ENCODE measurements around the gene VDAC2. TPM values are rescaled to one million over a fixed set of nuclear protein-coding genes. Genes with fewer than 3 reads are reported as not detected.

Gene VDAC2
- total and polyA plus RNA-seq, 2 donors (not counting 1 experiment from before 2014, with no cell fraction given): 49.2 to 83.6 TPM

- H3K4me1 Mint-ChIP-seq: peaks cover 24% of the 10 kb centered on the region
- Histone ChIP-seq H3K36me3 (replicated peaks in 1 of 2; ENCODE audit: control extremely low read depth in 1 of 2, control insufficient read depth in 1 of 2, extremely low read depth in 1 of 2, insufficient read depth in 2 of 2, low read length in 1 of 2) (peaks cover 4 to 12% of the 10 kb centered on the region in 2 experiments), H3K27me3 (replicated peaks in 1 of 4; ENCODE audit: control extremely low read depth in 1 of 4, control insufficient read depth in 3 of 4, insufficient read depth in 4 of 4, low read length in 3 of 4) (no peaks in the 10 kb centered on the region), H3K9ac (ENCODE audit: low read length) (peak overlapping the region; percentile 98), H3K9me3 (ENCODE audit: control extremely low read depth in 1 of 3, control insufficient read depth in 2 of 3, insufficient read depth in 1 of 3, low read length in 2 of 3) (no peaks in the 10 kb centered on the region), H2AFZ (ENCODE audit: insufficient read depth, low read depth, low read length, poor library complexity, severe bottlenecking) (peak overlapping the region; percentile 88), H3K4me1 (ENCODE audit: control insufficient read depth in 2 of 2, insufficient read depth in 2 of 2, low read length in 2 of 2) (peaks cover 12 to 20% of the 10 kb centered on the region in 2 donors), H3K4me3 (ENCODE audit: control extremely low read depth in 1 of 5, extremely low read depth in 1 of 5, insufficient read depth in 1 of 5, low read depth in 2 of 5, low read length in 4 of 5) (peak overlapping the region; percentile 84 to 98 (median 93)), H3K79me2 (ENCODE audit: control insufficient read depth, insufficient read depth, low read length) (peaks cover 38% of the 10 kb centered on the region), H4K20me1 (ENCODE audit: control insufficient read depth, insufficient read depth, low read length, poor library complexity, severe bottlenecking) (peaks cover 12% of the 10 kb centered on the region), H3K4me2 (replicated peaks; ENCODE audit: low read depth, low read length, poor library complexity, severe bottlenecking) (peak overlapping the region; percentile 83), H3K27ac (ENCODE audit: low read length in 2 of 2) (peak overlapping the region; percentile 97 to 100)
- 1% methylated on average over 17 of the region's 19 CpGs for WGBS (ENCODE audit: insufficient coverage)
- H3K4me3 Mint-ChIP-seq: peak overlapping the region; percentile 95
- ChIA-PET POLR2A (interaction anchor here (0.7 to 2.6 kb wide), 7 partner anchors 12 to 98 kb away, joined by 3 to 27 read pairs (median 5); partner anchors contain the start of genes COMTD1 and SAMD8), CTCF (interaction anchor here (0.7 to 5.3 kb wide), 7 partner anchors 14 to 110 kb away, joined by 3 to 100 read pairs (median 4); partner anchors contain the start of genes COMTD1 and SAMD8)
- peak overlapping the region; percentile 98 for H3K27ac Mint-ChIP-seq
- H3K27me3 Mint-ChIP-seq: no peaks in the 10 kb centered on the region
- no peak for DNase-seq
- intact Hi-C loops (cut with micrococcal nuclease): loop anchor here (1.0 kb wide), 6 partner anchors 20 to 1059 kb away; partner anchors contain the start of gene ADK
- no peak for TF ChIP-seq EZH2 (IDR thresholded peaks at IDR 0.05; ENCODE audit: borderline replicate concordance, insufficient read depth, low read depth, low read length, poor library complexity, severe bottlenecking)
- TF ChIP-seq, protein P1, sequence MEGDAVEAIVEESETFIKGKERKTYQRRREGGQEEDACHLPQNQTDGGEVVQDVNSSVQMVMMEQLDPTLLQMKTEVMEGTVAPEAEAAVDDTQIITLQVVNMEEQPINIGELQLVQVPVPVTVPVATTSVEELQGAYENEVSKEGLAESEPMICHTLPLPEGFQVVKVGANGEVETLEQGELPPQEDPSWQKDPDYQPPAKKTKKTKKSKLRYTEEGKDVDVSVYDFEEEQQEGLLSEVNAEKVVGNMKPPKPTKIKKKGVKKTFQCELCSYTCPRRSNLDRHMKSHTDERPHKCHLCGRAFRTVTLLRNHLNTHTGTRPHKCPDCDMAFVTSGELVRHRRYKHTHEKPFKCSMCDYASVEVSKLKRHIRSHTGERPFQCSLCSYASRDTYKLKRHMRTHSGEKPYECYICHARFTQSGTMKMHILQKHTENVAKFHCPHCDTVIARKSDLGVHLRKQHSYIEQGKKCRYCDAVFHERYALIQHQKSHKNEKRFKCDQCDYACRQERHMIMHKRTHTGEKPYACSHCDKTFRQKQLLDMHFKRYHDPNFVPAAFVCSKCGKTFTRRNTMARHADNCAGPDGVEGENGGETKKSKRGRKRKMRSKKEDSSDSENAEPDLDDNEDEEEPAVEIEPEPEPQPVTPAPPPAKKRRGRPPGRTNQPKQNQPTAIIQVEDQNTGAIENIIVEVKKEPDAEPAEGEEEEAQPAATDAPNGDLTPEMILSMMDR (IDR thresholded peaks at IDR 0.05): no peak
- H3K9me3 Mint-ChIP-seq (ENCODE audit: insufficient read depth): no peaks in the 10 kb centered on the region
- peak; percentile 56 for ATAC-seq (ENCODE audit: low read depth)
Measured at GRCh38 chr10:75209921-75210281, 695 bp upstream of the VDAC2 start.

GRCh38 chr10:75211007-75211691 is 553 bp downstream of the VDAC2 start:
- Mint-ChIP-seq H3K27me3 (no peaks in the 10 kb centered on the region), H3K4me1 (peaks cover 26% of the 10 kb centered on the region), H3K27ac (peak overlapping the region; percentile 98), H3K4me3 (peak overlapping the region; percentile 95), H3K9me3 (ENCODE audit: insufficient read depth) (no peaks in the 10 kb centered on the region)
- peak overlapping the region; percentile 83 for H3K4me2 ChIP-seq (replicated peaks; ENCODE audit: low read depth, low read length, poor library complexity, severe bottlenecking)
- ATAC-seq (ENCODE audit: low read depth): no peak
- no peaks in the 10 kb centered on the region for H3K9me3 ChIP-seq (ENCODE audit: control extremely low read depth in 1 of 3, control insufficient read depth in 2 of 3, insufficient read depth in 1 of 3, low read length in 2 of 3)
- DNase-seq: no peak
- WGBS (ENCODE audit: insufficient coverage): under 1% methylated on average over 32 of the region's 38 CpGs
- peak overlapping the region; percentile 98 for H3K9ac ChIP-seq (ENCODE audit: low read length)
- H3K4me1 ChIP-seq (ENCODE audit: control insufficient read depth in 2 of 2, insufficient read depth in 2 of 2, low read length in 2 of 2): peaks cover 12 to 20% of the 10 kb centered on the region in 2 donors
- peak overlapping the region; percentile 84 to 98 (median 93) for H3K4me3 ChIP-seq (ENCODE audit: control extremely low read depth in 1 of 5, extremely low read depth in 1 of 5, insufficient read depth in 1 of 5, low read depth in 2 of 5, low read length in 4 of 5)
- H3K27me3 ChIP-seq (replicated peaks in 1 of 4; ENCODE audit: control extremely low read depth in 1 of 4, control insufficient read depth in 3 of 4, insufficient read depth in 4 of 4, low read length in 3 of 4): no peaks in the 10 kb centered on the region
- ChIA-PET CTCF (interaction anchor here (1.0 to 5.3 kb wide), 8 partner anchors 14 to 966 kb away, joined by 3 to 100 read pairs (median 6); partner anchors contain the start of genes COMTD1 and SAMD8), POLR2A (interaction anchor here (0.7 to 2.6 kb wide), 7 partner anchors 19 to 1061 kb away, joined by 3 to 27 read pairs (median 6); partner anchors contain the start of genes ADK, AP3M1, COMTD1 and SAMD8)
- H3K36me3 ChIP-seq (replicated peaks in 1 of 2; ENCODE audit: control extremely low read depth in 1 of 2, control insufficient read depth in 1 of 2, extremely low read depth in 1 of 2, insufficient read depth in 2 of 2, low read length in 1 of 2): peaks cover 4 to 23% of the 10 kb centered on the region in 2 experiments
- H3K27ac ChIP-seq (ENCODE audit: low read length in 2 of 2): peak overlapping the region; percentile 97 to 100
- peaks cover 21% of the 10 kb centered on the region for H4K20me1 ChIP-seq (ENCODE audit: control insufficient read depth, insufficient read depth, low read length, poor library complexity, severe bottlenecking)
- no peak for TF ChIP-seq EZH2 (IDR thresholded peaks at IDR 0.05; ENCODE audit: borderline replicate concordance, insufficient read depth, low read depth, low read length, poor library complexity, severe bottlenecking)
- TF ChIP-seq, protein P1 (IDR thresholded peaks at IDR 0.05): no peak
- peaks cover 50% of the 10 kb centered on the region for H3K79me2 ChIP-seq (ENCODE audit: control insufficient read depth, insufficient read depth, low read length)
- intact Hi-C loops (cut with micrococcal nuclease): no loop called here
- peak overlapping the region; percentile 88 for H2AFZ ChIP-seq (ENCODE audit: insufficient read depth, low read depth, low read length, poor library complexity, severe bottlenecking)

Data from B cell (primary cell).